Neuronal stem cell (in vitro differentiated cells): ENCODE measurements around the gene DNAH2.

ENCODE experiments used
- DNase-seq: peaks from one replicate; pipeline ENCODE4 v3.0.0-alpha.2; 2013; ENCODE audit warnings: low spot score
- H2AFZ ChIP-seq: one replicate; pipeline ENCODE4 v1.6.1; 2013; ENCODE audit warnings: mild to moderate bottlenecking, low read length, inconsistent platforms
- H2AK5ac ChIP-seq: 2 replicates; pipeline ENCODE4 v1.6.1; 2013; ENCODE audit warnings: low read depth, mild to moderate bottlenecking, inconsistent platforms, low read length, moderate library complexity, mixed read lengths
- H2BK120ac ChIP-seq: 2 replicates; pipeline ENCODE4 v1.6.1; 2013; ENCODE audit warnings: low read depth, mild to moderate bottlenecking, inconsistent platforms, low read length, moderate library complexity, mixed read lengths
- H2BK12ac ChIP-seq: one replicate; pipeline ENCODE4 v1.6.1; 2013; ENCODE audit warnings: low read length, inconsistent platforms
- H2BK15ac ChIP-seq: 2 replicates; pipeline ENCODE4 v1.6.1; 2013; ENCODE audit warnings: mild to moderate bottlenecking, low read length, inconsistent platforms, mixed read lengths
- H2BK5ac ChIP-seq: one replicate; pipeline ENCODE4 v1.6.1; 2013; ENCODE audit warnings: inconsistent platforms, mild to moderate bottlenecking, low read length, moderate library complexity
- H3K14ac ChIP-seq: one replicate; pipeline ENCODE4 v1.6.1; 2013; ENCODE audit warnings: low read length, inconsistent platforms
- H3K18ac ChIP-seq: 2 replicates; pipeline ENCODE4 v1.6.1; 2013; ENCODE audit warnings: low read length, inconsistent platforms
- H3K23ac ChIP-seq: 2 replicates; pipeline ENCODE4 v1.6.1; 2013; ENCODE audit warnings: low read depth, mild to moderate bottlenecking, mixed read lengths, low read length, inconsistent platforms; ENCODE audit not compliant: poor library complexity
- H3K27ac ChIP-seq: replicated peaks from 3 replicates; pipeline ENCODE4 v1.5.1; 2013; ENCODE audit warnings: low read length, inconsistent platforms
- H3K27me3 ChIP-seq, 3 experiments: 2 replicates each; pipeline ENCODE4 v1.6.1; 2013; ENCODE audit warnings: low read length in 3 of 3, mild to moderate bottlenecking in 2 of 3, inconsistent platforms in 1 of 3, low read depth in 1 of 3, mixed read lengths in 1 of 3, moderate library complexity in 1 of 3; ENCODE audit not compliant: control insufficient read depth in 3 of 3, insufficient read depth in 3 of 3
- H3K36me3 ChIP-seq, 2 donors: replicated peaks in 1 of 2; 2 replicates each; pipeline ENCODE4 v1.6.1; 2013; ENCODE audit warnings: low read length in 2 of 2; ENCODE audit not compliant: control insufficient read depth in 2 of 2, insufficient read depth in 2 of 2
- H3K4ac ChIP-seq: 2 replicates; pipeline ENCODE4 v1.6.1; 2013; ENCODE audit warnings: inconsistent platforms, mild to moderate bottlenecking, low read length, moderate library complexity
- H3K4me1 ChIP-seq, 2 donors: 1 replicate in 1 of 2; 2 replicates in 1 of 2; pipeline ENCODE4 v1.6.1; 2013; ENCODE audit warnings: low read length in 2 of 2, low read depth in 1 of 2; ENCODE audit not compliant: control insufficient read depth in 2 of 2, insufficient read depth in 1 of 2
- H3K4me2 ChIP-seq: one replicate; pipeline ENCODE4 v1.6.1; 2013; ENCODE audit warnings: mild to moderate bottlenecking, low read length, inconsistent platforms; ENCODE audit not compliant: insufficient read depth, poor library complexity, severe bottlenecking
- H3K4me3 ChIP-seq, 2 donors: 2 replicates each; pipeline ENCODE4 v1.5.1; 2013; ENCODE audit warnings: low read length in 2 of 2, mild to moderate bottlenecking in 2 of 2, inconsistent platforms in 1 of 2, moderate library complexity in 1 of 2
- H3K79me1 ChIP-seq: one replicate; pipeline ENCODE4 v1.6.1; 2013; ENCODE audit warnings: low read depth, mild to moderate bottlenecking, inconsistent platforms, low read length, moderate library complexity
- H3K9ac ChIP-seq: one replicate; pipeline ENCODE4 v1.6.1; 2013; ENCODE audit warnings: mild to moderate bottlenecking, low read depth, low read length, inconsistent platforms; ENCODE audit not compliant: poor library complexity
- H3K9me3 ChIP-seq, 2 donors: replicated peaks in 1 of 2; 2 replicates each; pipeline versions ENCODE3 to v1.6.1; 2013; ENCODE audit warnings: low read length in 2 of 2, mild to moderate bottlenecking in 2 of 2, inconsistent platforms in 1 of 2, low read depth in 1 of 2, mixed read lengths in 1 of 2, moderate library complexity in 1 of 2; ENCODE audit not compliant: control insufficient read depth in 2 of 2, insufficient read depth in 1 of 2
- H4K8ac ChIP-seq: one replicate; pipeline ENCODE4 v1.6.1; 2013; ENCODE audit warnings: low read depth, mild to moderate bottlenecking, inconsistent platforms, low read length, moderate library complexity
- H4K91ac ChIP-seq: one replicate; pipeline ENCODE4 v1.6.1; 2013; ENCODE audit warnings: low read length, low read depth, mild to moderate bottlenecking, inconsistent platforms; ENCODE audit not compliant: poor library complexity
- WGBS, 2 donors: extraction: QIAGEN DNeasy Blood & Tissue Kit; methylation state at CpG; one replicate each; pipeline ENCODE4 v1.1.7; 2013; ENCODE audit warnings: missing lambda C conversion rate in 2 of 2, mixed read lengths in 1 of 2; ENCODE audit not compliant: insufficient read length in 2 of 2, insufficient replicate concordance in 1 of 2; ENCODE audit errors: extremely low coverage in 2 of 2; 5-methylcytosine and 5-hydroxymethylcytosine counted together

Gene DNAH2

DNA sequence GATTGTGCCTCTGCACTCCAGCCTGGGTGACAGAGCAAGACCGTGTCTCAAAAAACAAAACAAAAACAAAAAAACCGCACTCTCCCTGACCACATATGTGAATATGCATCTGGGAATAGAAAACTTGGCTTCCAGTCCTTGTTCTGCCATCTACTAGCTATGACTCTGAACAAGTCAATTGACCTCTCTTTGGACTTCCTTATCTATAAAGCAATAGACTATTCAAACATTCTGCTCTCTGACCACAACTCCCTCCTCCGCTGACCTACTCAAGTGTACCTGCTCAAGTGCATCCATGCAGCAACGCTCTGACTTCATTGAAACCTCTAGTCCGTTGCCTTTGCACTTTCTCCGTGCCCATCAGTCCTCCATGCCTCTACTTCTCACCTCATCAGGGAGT is 63.9 kb downstream of the DNAH2 start:
- Histone ChIP-seq H4K91ac (no peak overlapping the region), H4K8ac (no peak overlapping the region), H3K4ac (no peak overlapping the region), H3K18ac (no peak overlapping the region), H2BK12ac (no peak overlapping the region), H3K27ac (no peak overlapping the region), H3K27me3 (peaks cover 0 to 36% (median 0%) of the 10 kb centered on the region in 3 experiments), H2BK15ac (no peak overlapping the region), H3K36me3 (no peaks in the 10 kb centered on the region), H3K4me3 (no peak overlapping the region), H3K23ac (no peak overlapping the region), H3K14ac (no peak overlapping the region), H3K9ac (no peak overlapping the region), H2AFZ (no peak overlapping the region), H3K9me3 (peaks cover 0 to 3% of the 10 kb centered on the region in 2 donors), H2BK5ac (no peak overlapping the region), H3K4me2 (no peak overlapping the region), H2BK120ac (no peak overlapping the region), H2AK5ac (no peak overlapping the region), H3K4me1 (no peaks in the 10 kb centered on the region), H3K79me1 (no peaks in the 10 kb centered on the region)
- DNase-seq: no peak
- no CpG with 5 or more reads among the region's 6 CpGs for WGBS, 2 donors

DNA sequence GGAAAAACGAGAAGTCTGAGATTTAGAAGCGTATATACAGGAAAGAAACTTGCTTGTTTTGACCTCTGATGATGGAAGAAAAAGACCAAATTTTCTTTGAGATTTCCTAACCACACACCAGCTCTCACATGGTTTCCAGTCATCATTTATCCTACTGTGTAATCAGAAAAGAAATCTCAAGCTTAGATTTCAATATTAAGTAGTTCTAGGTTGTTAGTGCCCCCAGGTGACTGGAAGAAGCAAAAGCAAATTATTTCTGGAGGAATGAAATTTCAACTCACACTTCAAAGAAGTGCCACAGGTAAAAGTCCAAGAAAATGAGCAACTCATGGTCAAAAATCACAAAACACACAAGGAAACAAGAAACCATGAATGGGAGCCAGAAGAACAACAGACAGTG is 64.7 kb downstream of the DNAH2 start:
- no peak overlapping the region for H3K27ac ChIP-seq
- H3K4ac ChIP-seq: no peak overlapping the region
- H3K79me1 ChIP-seq: no peaks in the 10 kb centered on the region
- no peak overlapping the region for H3K18ac ChIP-seq
- no peak overlapping the region for H3K23ac ChIP-seq
- H3K36me3 ChIP-seq: no peaks in the 10 kb centered on the region
- no peak overlapping the region for H3K4me3 ChIP-seq
- no peak overlapping the region for H4K8ac ChIP-seq
- peaks cover 0 to 3% of the 10 kb centered on the region in 2 donors for H3K9me3 ChIP-seq
- no peak overlapping the region for H3K4me2 ChIP-seq
- H4K91ac ChIP-seq: no peak overlapping the region
- H2AK5ac ChIP-seq: no peak overlapping the region
- no peak overlapping the region for H2BK120ac ChIP-seq
- no CpG with 5 or more reads among the region's 2 CpGs for WGBS, 2 donors
- H3K9ac ChIP-seq: no peak overlapping the region
- DNase-seq: no peak
- no peak overlapping the region for H2AFZ ChIP-seq
- H2BK5ac ChIP-seq: no peak overlapping the region
- H3K27me3 ChIP-seq: peaks cover 0 to 37% (median 0%) of the 10 kb centered on the region in 3 experiments
- no peak overlapping the region for H3K14ac ChIP-seq
- H2BK15ac ChIP-seq: no peak overlapping the region
- no peaks in the 10 kb centered on the region for H3K4me1 ChIP-seq
- H2BK12ac ChIP-seq: no peak overlapping the region

DNA sequence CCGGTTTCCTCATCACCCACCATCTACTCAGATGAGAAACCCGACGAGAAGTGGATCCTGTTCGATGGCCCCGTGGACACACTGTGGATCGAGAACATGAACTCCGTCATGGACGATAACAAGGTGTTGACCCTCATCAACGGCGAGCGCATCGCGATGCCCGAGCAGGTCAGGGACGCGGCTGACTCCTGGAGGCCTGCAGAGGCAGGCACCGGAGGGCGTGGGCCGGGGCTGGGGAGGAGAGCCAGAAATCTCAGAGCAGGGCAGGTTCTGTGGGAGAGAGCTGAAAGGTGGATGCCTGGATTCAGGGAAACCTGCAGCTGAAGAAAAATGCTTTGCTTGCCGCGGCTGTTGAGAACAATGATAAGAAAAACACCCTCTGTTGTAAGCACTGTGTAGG is 69.3 kb downstream of the DNAH2 start:
- Histone ChIP-seq H3K79me1 (no peaks in the 10 kb centered on the region), H3K27ac (no peak overlapping the region), H2BK5ac (no peak overlapping the region), H2BK120ac (no peak overlapping the region), H3K4me3 (no peak overlapping the region), H3K4me2 (no peak overlapping the region), H3K36me3 (no peaks in the 10 kb centered on the region), H3K4me1 (no peaks in the 10 kb centered on the region), H3K14ac (no peak overlapping the region), H3K23ac (peak overlapping the region; percentile 62), H4K8ac (no peak overlapping the region), H2BK15ac (no peak overlapping the region), H4K91ac (no peak overlapping the region), H3K18ac (peak overlapping the region; percentile 57), H3K4ac (no peak overlapping the region), H2AK5ac (no peak overlapping the region), H3K9ac (no peak overlapping the region), H3K9me3 (no peaks in the 10 kb centered on the region), H2AFZ (no peak overlapping the region), H3K27me3 (peaks cover 0 to 11% (median 0%) of the 10 kb centered on the region in 3 experiments), H2BK12ac (no peak overlapping the region)
- no CpG with 5 or more reads among the region's 21 CpGs for WGBS, 2 donors
- DNase-seq: no peak

DNA sequence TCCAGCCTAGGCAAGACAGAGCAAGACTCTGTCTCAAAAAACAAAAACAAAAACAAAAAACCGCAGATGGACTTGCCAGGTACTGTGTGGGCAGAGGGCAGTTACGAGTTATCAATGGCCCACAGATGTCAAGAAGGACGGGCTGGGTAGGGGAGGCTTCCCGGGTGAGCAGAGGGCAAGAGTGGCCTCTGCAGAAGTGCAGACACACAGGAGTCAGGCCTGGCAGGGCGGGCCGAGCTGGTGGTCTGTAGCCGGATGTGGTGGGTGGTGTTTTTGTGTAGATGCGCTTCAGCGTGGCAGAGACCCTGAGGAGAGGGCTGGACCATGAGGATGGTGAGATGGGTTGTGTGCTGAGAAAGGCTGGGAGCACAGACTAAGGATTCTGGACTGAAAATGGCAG is 71.6 kb downstream of the DNAH2 start:
- Histone ChIP-seq H3K4me3 (no peak overlapping the region), H3K9ac (no peak overlapping the region), H3K27ac (no peak overlapping the region), H4K8ac (no peak overlapping the region), H2AK5ac (peak overlapping the region; percentile 76), H3K36me3 (no peaks in the 10 kb centered on the region), H3K14ac (no peak overlapping the region), H3K27me3 (peaks cover 0 to 14% (median 0%) of the 10 kb centered on the region in 3 experiments), H4K91ac (no peak overlapping the region), H2BK5ac (no peak overlapping the region), H3K9me3 (no peaks in the 10 kb centered on the region), H2AFZ (no peak overlapping the region), H3K18ac (peak overlapping the region; percentile 66), H3K4me2 (no peak overlapping the region), H3K4ac (no peak overlapping the region), H3K23ac (no peak overlapping the region), H3K4me1 (peaks cover 0 to 4% of the 10 kb centered on the region in 2 donors), H3K79me1 (no peaks in the 10 kb centered on the region), H2BK120ac (no peak overlapping the region), H2BK12ac (no peak overlapping the region), H2BK15ac (no peak overlapping the region)
- DNase-seq: no peak
- no CpG with 5 or more reads among the region's 9 CpGs for WGBS, 2 donors
